KMS-11 (cell line): ENCODE results near the gene RTN4R.

Experiments used
- H2AFZ ChIP-seq: fragments of 200-600 bp; sonication (generic); 2 replicates; pipeline ENCODE4 v1.6.1; 2016; ENCODE audit warnings: antibody characterized with exemption, mixed run types, low read depth
- H3K27ac ChIP-seq: fragments of 200-600 bp; sonication (generic); 2 replicates; pipeline ENCODE4 v1.6.1; 2016; ENCODE audit warnings: mild to moderate bottlenecking, mixed run types
- H3K27me3 ChIP-seq: fragments of 200-600 bp; sonication (generic); 2 replicates; pipeline ENCODE4 v1.6.1; 2017; ENCODE audit warnings: mild to moderate bottlenecking, low read depth, mixed run types, moderate library complexity; ENCODE audit not compliant: insufficient read depth
- H3K36me3 ChIP-seq: fragments of 200-600 bp; sonication (generic); 2 replicates; pipeline ENCODE4 v1.6.1; 2017; ENCODE audit warnings: mild to moderate bottlenecking, mixed run types; ENCODE audit not compliant: insufficient read depth
- H3K4me1 ChIP-seq: fragments of 200-600 bp; sonication (generic); 2 replicates; pipeline ENCODE4 v1.6.1; 2016; ENCODE audit warnings: mild to moderate bottlenecking, low read depth, mixed run types; ENCODE audit not compliant: poor library complexity, severe bottlenecking
- H3K4me2 ChIP-seq: fragments of 200-600 bp; sonication (generic); 2 replicates; pipeline ENCODE4 v1.7.0; 2016; ENCODE audit warnings: mild to moderate bottlenecking, mixed run types
- H3K4me3 ChIP-seq: fragments of 200-600 bp; sonication (generic); IDR thresholded peaks from 2 replicates; pipeline ENCODE4 v1.6.1; 2017; ENCODE audit warnings: low read depth, low read length, mixed read lengths; ENCODE audit not compliant: insufficient read depth
- H3K79me2 ChIP-seq: fragments of 200-600 bp; sonication (generic); 2 replicates; pipeline ENCODE4 v1.6.1; 2016; ENCODE audit warnings: low read depth, mixed run types; ENCODE audit not compliant: insufficient read depth
- H3K9ac ChIP-seq: fragments of 200-600 bp; sonication (generic); 2 replicates; pipeline ENCODE4 v1.6.1; 2016; ENCODE audit warnings: mild to moderate bottlenecking, mixed run types
- H4K20me1 ChIP-seq: fragments of 200-600 bp; sonication (generic); 2 replicates; pipeline ENCODE4 v1.6.1; 2016; ENCODE audit warnings: mild to moderate bottlenecking, mixed run types; ENCODE audit not compliant: insufficient read depth
- TF ChIP-seq, protein P1 (sequence below): fragments of 200-600 bp; sonication (generic); conservative IDR thresholded peaks from 2 replicates; pipeline ENCODE4 v1.6.1; 2017; ENCODE audit warnings: low read depth, mild to moderate bottlenecking, antibody characterized with exemption, low read length, moderate library complexity, mixed read lengths

Gene RTN4R

DNA sequence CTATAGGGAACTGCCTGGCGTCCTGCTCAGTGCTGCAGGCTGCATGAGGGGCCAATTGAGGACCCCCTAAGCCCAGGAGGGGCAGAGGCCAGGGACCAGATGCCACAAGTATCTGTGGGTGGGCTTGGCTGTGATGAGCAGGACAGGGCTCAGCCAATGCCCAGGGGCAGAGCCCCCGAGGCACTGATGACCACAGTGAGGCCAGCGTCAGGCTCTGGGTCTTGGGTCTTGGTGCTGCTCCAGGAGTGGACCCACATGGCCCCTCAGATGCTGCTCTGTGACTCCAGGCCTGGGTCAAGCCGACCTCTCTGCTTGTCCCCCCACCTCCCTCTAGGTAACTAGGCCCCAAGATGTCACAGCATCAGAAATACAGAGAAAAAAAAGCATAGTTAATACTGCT is 50.6 kb downstream of the RTN4R start:
- Histone ChIP-seq H3K9ac (no peak overlapping the region), H3K79me2 (no peaks in the 10 kb centered on the region), H3K4me3 (no peak overlapping the region), H3K4me2 (no peak overlapping the region), H3K27ac (no peak overlapping the region), H3K4me1 (no peaks in the 10 kb centered on the region), H2AFZ (no peak overlapping the region), H3K27me3 (peaks cover 90% of the 10 kb centered on the region), H4K20me1 (no peaks in the 10 kb centered on the region), H3K36me3 (no peaks in the 10 kb centered on the region)
- TF ChIP-seq, protein P1, sequence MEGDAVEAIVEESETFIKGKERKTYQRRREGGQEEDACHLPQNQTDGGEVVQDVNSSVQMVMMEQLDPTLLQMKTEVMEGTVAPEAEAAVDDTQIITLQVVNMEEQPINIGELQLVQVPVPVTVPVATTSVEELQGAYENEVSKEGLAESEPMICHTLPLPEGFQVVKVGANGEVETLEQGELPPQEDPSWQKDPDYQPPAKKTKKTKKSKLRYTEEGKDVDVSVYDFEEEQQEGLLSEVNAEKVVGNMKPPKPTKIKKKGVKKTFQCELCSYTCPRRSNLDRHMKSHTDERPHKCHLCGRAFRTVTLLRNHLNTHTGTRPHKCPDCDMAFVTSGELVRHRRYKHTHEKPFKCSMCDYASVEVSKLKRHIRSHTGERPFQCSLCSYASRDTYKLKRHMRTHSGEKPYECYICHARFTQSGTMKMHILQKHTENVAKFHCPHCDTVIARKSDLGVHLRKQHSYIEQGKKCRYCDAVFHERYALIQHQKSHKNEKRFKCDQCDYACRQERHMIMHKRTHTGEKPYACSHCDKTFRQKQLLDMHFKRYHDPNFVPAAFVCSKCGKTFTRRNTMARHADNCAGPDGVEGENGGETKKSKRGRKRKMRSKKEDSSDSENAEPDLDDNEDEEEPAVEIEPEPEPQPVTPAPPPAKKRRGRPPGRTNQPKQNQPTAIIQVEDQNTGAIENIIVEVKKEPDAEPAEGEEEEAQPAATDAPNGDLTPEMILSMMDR = no peak

DNA sequence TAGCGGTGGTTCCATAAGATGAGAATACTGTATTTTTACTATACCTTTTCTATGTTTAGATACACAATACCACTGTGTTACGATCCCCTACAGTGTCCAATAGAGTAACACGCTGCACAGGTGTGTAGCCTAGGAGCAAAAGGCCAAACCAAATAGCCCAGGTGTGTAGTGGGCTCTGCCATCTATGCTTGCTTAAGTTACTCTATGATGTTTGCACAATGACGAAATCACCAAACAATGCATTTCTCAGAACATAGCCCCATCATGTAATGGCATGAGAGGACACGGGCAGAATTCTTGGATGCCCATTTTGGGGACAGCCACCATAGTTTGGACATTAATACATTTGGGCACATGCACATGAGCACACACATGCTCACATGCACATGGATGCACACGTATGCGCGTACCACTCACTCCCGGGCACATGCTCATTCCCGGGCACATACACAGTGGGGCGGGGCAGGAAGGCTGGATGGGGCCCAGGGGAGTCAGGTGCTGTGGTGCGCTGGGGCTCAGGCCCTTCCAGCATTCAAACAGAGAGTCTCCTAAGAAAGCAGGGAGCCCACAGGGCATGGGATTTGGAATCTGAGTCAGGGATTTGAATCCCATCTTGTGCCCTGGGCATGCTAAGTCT is 51.1 kb downstream of the RTN4R start:
- H3K4me2 ChIP-seq = no peak overlapping the region
- no peaks in the 10 kb centered on the region for H3K4me1 ChIP-seq
- no peak overlapping the region for H2AFZ ChIP-seq
- no peak overlapping the region for H3K27ac ChIP-seq
- H3K36me3 ChIP-seq = no peaks in the 10 kb centered on the region
- no peak overlapping the region for H3K4me3 ChIP-seq
- H3K79me2 ChIP-seq = no peaks in the 10 kb centered on the region
- no peak overlapping the region for H3K9ac ChIP-seq
- H4K20me1 ChIP-seq = no peaks in the 10 kb centered on the region
- TF ChIP-seq, protein P1 = no peak
- peaks cover 90% of the 10 kb centered on the region for H3K27me3 ChIP-seq

DNA sequence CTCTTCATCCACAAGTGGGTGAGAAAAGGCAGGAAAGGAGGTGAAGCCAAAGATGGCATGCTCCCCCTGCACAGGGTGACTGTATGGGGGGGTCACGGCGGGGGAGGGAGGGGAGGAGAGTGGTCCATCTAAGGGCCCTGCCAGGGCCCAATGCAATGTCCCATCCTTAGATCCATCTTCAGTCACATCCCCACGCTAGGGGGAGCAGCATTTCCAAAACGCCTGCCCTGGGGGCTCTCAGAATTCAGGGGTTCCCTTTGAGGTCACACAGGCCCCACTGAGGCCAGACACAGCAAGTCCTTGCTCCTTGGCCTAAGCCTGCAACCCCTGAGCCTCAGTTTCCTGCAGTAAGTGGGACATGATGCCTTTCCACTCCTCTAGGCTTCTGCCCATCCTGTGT is 52.4 kb downstream of the RTN4R start:
- no peak overlapping the region for H3K9ac ChIP-seq
- TF ChIP-seq, protein P1 = no peak
- no peak overlapping the region for H3K4me3 ChIP-seq
- no peak overlapping the region for H3K27ac ChIP-seq
- no peaks in the 10 kb centered on the region for H4K20me1 ChIP-seq
- H3K27me3 ChIP-seq = peaks cover 88% of the 10 kb centered on the region
- H3K4me2 ChIP-seq = no peak overlapping the region
- no peaks in the 10 kb centered on the region for H3K79me2 ChIP-seq
- H3K36me3 ChIP-seq = no peaks in the 10 kb centered on the region
- H2AFZ ChIP-seq = no peak overlapping the region
- no peaks in the 10 kb centered on the region for H3K4me1 ChIP-seq

DNA sequence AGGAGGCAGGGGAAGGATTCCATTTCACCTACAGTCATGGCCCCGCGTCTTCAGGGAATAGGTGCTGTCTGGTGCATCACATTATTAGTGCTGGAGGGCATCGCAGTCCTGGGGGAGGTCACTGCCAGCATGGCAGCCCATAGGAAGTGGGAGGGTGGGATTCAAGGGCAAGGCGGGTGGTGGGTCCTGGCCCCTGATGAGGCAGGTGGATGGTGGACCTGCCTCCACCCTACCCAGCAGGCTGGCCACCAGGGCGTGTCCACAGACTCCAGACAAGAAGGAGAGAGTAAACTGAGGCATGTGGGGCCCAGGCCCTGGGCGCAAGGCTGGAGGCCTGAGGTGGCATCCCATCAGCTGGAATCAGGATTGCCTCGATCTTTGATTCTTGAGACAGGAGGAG is 53.3 kb downstream of the RTN4R start:
- TF ChIP-seq, protein P1 = no peak
- Histone ChIP-seq H3K4me3 (no peak overlapping the region), H3K27me3 (peaks cover 83% of the 10 kb centered on the region), H3K4me2 (no peak overlapping the region), H4K20me1 (no peaks in the 10 kb centered on the region), H3K36me3 (no peaks in the 10 kb centered on the region), H3K27ac (no peak overlapping the region), H3K4me1 (no peaks in the 10 kb centered on the region), H2AFZ (no peak overlapping the region), H3K79me2 (no peaks in the 10 kb centered on the region), H3K9ac (no peak overlapping the region)
